Fibroblast of skin of left biceps (primary cell): ENCODE data around the gene XIRP1.

Source experiments
- DNase-seq, 2 experiments: peaks; one replicate each; pipeline ENCODE4 v3.0.0-alpha.2; 2013; ENCODE audit warnings: low read depth in 2 of 2

XIRP1 gene

GRCh38 chr3:39144095-39144747, 48.2 kb downstream of the XIRP1 start:
- DNase-seq, result no peak

GRCh38 chr3:39143051-39143885, 49.1 kb downstream of the XIRP1 start:
- no peak for DNase-seq

GRCh38 chr3:39142067-39142466, 50.3 kb downstream of the XIRP1 start:
- DNase-seq, result no peak

- no peak for DNase-seq
Observed at GRCh38 chr3:39141171-39141995, 51.0 kb downstream of the XIRP1 start.

- DNase-seq, result no peak
Observed at GRCh38 chr3:39140341-39140971, 51.9 kb downstream of the XIRP1 start.

GRCh38 chr3:39139442-39139841, 53.0 kb downstream of the XIRP1 start:
- no peak for DNase-seq

- DNase-seq, result no peak
Observed at GRCh38 chr3:39138804-39139415, 53.5 kb downstream of the XIRP1 start.

- DNase-seq, result no peak
Observed at GRCh38 chr3:39137991-39138803, 54.2 kb downstream of the XIRP1 start.

GRCh38 chr3:39137435-39137936, 54.9 kb downstream of the XIRP1 start:
- no peak for DNase-seq

- no peak for DNase-seq
Observed at GRCh38 chr3:39136533-39137434, 55.6 kb downstream of the XIRP1 start.

- no peak for DNase-seq
Observed at GRCh38 chr3:39135170-39135805, 57.1 kb downstream of the XIRP1 start.

GRCh38 chr3:39134305-39134704, 58.1 kb downstream of the XIRP1 start:
- DNase-seq, result no peak

GRCh38 chr3:39133822-39134221, 58.6 kb downstream of the XIRP1 start:
- no peak for DNase-seq
